GM12878 (cell line): ENCODE measurements around the gene LPCAT3.

Experiments used
- CTCF ChIP-seq, 3 experiments: IDR thresholded peaks in 2 of 3; conservative IDR thresholded peaks in 1 of 3; 2 replicates each; pipeline ENCODE4 v1.5.1; 2011; ENCODE audit warnings: low read depth in 3 of 3, low read length in 3 of 3, mild to moderate bottlenecking in 3 of 3, control low read depth in 2 of 3, moderate library complexity in 2 of 3, inconsistent platforms in 1 of 3, mixed read lengths in 1 of 3; ENCODE audit not compliant: control insufficient read depth in 2 of 3, insufficient read depth in 1 of 3; ENCODE audit errors: extremely low read depth in 1 of 3
- ETV6 ChIP-seq, 2 experiments: fragments of 450-650 bp in 1 of 2; IDR thresholded peaks in 1 of 2; conservative IDR thresholded peaks in 1 of 2; 2 replicates each; pipeline ENCODE4 v1.6.1; 2014; ENCODE audit warnings: antibody characterized with exemption in 1 of 2, borderline replicate concordance in 1 of 2, low read depth in 1 of 2, mild to moderate bottlenecking in 1 of 2, moderate library complexity in 1 of 2
- MAX ChIP-seq: IDR thresholded peaks from 2 replicates; pipeline ENCODE4 v1.6.1; 2012; ENCODE audit warnings: low read depth, low read length, improper control_type of control experiment
- NBN ChIP-seq: fragments of 450-650 bp; IDR thresholded peaks from 2 replicates; pipeline ENCODE4 v1.6.1; 2016
- SP1 ChIP-seq: IDR thresholded peaks from one replicate; pipeline ENCODE4 v1.6.1; 2011; ENCODE audit warnings: low read depth, low read length
- ZNF384 ChIP-seq: IDR thresholded peaks from 2 replicates; pipeline ENCODE4 v1.6.1; 2012; ENCODE audit warnings: low read depth, mild to moderate bottlenecking, low read length, improper control_type of control experiment, borderline replicate concordance
- ZZZ3 ChIP-seq: IDR thresholded peaks from 2 replicates; pipeline ENCODE4 v1.6.1; 2011; ENCODE audit warnings: low read depth; ENCODE audit not compliant: control insufficient read depth, insufficient read length
- TF ChIP-seq, protein P1 (sequence below): fragments of 150-350 bp; IDR thresholded peaks from 2 replicates; pipeline ENCODE4 v1.6.1; 2016; ENCODE audit warnings: low read depth, low read length

DNA sequence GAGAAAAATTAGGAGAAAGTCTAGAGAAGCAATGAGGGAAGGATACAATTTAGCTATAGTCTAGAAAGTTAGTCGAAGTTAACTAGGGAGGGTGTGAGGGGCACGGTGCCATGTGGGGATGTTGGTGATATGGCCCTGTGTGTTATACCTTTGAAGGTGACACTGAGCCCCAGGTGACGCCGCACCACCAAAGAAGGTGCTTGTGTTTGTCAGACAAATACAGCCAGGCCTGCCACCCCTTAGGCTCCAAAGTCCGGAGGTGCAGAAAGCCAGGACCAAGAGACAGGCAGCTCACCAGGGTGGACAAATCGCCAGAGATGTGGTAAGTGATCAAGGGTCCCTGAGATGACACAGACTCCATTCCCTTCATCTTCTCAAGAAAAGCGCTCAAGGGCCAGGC, 43.3 kb upstream of the LPCAT3 start:
- TF ChIP-seq SP1: no peak
- TF ChIP-seq ZNF384: no peak
- TF ChIP-seq ZZZ3: no peak
- TF ChIP-seq MAX: no peak
- TF ChIP-seq, protein P1, sequence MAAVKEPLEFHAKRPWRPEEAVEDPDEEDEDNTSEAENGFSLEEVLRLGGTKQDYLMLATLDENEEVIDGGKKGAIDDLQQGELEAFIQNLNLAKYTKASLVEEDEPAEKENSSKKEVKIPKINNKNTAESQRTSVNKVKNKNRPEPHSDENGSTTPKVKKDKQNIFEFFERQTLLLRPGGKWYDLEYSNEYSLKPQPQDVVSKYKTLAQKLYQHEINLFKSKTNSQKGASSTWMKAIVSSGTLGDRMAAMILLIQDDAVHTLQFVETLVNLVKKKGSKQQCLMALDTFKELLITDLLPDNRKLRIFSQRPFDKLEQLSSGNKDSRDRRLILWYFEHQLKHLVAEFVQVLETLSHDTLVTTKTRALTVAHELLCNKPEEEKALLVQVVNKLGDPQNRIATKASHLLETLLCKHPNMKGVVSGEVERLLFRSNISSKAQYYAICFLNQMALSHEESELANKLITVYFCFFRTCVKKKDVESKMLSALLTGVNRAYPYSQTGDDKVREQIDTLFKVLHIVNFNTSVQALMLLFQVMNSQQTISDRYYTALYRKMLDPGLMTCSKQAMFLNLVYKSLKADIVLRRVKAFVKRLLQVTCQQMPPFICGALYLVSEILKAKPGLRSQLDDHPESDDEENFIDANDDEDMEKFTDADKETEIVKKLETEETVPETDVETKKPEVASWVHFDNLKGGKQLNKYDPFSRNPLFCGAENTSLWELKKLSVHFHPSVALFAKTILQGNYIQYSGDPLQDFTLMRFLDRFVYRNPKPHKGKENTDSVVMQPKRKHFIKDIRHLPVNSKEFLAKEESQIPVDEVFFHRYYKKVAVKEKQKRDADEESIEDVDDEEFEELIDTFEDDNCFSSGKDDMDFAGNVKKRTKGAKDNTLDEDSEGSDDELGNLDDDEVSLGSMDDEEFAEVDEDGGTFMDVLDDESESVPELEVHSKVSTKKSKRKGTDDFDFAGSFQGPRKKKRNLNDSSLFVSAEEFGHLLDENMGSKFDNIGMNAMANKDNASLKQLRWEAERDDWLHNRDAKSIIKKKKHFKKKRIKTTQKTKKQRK: no peak
- no peak for TF ChIP-seq ETV6 (conservative IDR thresholded peaks at IDR 0.05 in 1 of 2, IDR thresholded peaks at IDR 0.05 in 1 of 2; ENCODE audit: borderline replicate concordance in 1 of 2, low read depth in 1 of 2)
- no peak for TF ChIP-seq NBN
- no peak for TF ChIP-seq CTCF (IDR thresholded peaks at IDR 0.05 in 2 of 3, conservative IDR thresholded peaks at IDR 0.05 in 1 of 3; ENCODE audit: control insufficient read depth in 2 of 3, extremely low read depth in 1 of 3, insufficient read depth in 1 of 3, low read depth in 3 of 3, low read length in 3 of 3)
